ENCODE measurements around the gene AAK1. TPM values are rescaled to one million over a fixed set of nuclear protein-coding genes. Genes with fewer than 3 reads are reported as not detected.

The AAK1 gene
- total RNA-seq, 1 experiment from 2014 or later = 75.8 TPM

DNA sequence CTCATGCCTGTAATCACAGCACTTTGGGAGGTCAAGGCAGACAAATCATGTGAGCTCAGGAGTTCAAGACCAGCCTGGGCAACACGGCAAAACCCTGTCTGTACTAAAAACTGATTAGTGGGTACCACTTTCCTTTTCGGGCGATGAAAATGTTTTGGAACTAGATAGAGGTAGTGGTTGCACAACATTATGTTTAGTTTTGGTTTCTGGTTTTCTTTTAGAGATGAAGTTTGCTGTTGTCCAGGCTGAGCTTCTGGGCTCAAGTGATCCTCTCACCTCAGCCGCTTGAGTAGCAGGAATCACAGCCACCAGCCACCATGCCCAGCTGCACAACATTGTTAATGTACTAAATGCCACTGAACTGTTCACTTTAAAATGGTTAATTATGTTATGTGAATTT lies 27.6 kb downstream of the AAK1 start:
- Mint-ChIP-seq H3K36me3 (ENCODE audit: insufficient read depth, unreplicated experiment) (peaks cover 5% of the 10 kb centered on the region), H3K9me3 (ENCODE audit: unreplicated experiment) (peaks cover 2% of the 10 kb centered on the region), H3K27ac (ENCODE audit: low read depth, unreplicated experiment) (no peak overlapping the region), H3K27me3 (ENCODE audit: insufficient read depth, unreplicated experiment) (no peaks in the 10 kb centered on the region), H3K4me3 (ENCODE audit: unreplicated experiment) (no peak overlapping the region), H3K4me1 (ENCODE audit: insufficient read depth, unreplicated experiment) (peaks cover 6% of the 10 kb centered on the region)
- BruUV-seq (replicated peaks) = no TSS peak
- TF ChIP-seq, protein P1, sequence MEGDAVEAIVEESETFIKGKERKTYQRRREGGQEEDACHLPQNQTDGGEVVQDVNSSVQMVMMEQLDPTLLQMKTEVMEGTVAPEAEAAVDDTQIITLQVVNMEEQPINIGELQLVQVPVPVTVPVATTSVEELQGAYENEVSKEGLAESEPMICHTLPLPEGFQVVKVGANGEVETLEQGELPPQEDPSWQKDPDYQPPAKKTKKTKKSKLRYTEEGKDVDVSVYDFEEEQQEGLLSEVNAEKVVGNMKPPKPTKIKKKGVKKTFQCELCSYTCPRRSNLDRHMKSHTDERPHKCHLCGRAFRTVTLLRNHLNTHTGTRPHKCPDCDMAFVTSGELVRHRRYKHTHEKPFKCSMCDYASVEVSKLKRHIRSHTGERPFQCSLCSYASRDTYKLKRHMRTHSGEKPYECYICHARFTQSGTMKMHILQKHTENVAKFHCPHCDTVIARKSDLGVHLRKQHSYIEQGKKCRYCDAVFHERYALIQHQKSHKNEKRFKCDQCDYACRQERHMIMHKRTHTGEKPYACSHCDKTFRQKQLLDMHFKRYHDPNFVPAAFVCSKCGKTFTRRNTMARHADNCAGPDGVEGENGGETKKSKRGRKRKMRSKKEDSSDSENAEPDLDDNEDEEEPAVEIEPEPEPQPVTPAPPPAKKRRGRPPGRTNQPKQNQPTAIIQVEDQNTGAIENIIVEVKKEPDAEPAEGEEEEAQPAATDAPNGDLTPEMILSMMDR (IDR thresholded peaks at IDR 0.05; ENCODE audit: unreplicated experiment) = no peak
- no peak for DNase-seq (ENCODE audit: unreplicated experiment)
- POLR2A ChIA-PET = no interaction called here
- intact Hi-C loops (cut with micrococcal nuclease) = no loop called here
- CTCF ChIA-PET = interaction anchor here (0.8 kb wide), 1 partner anchor 104 kb away, joined by 4 read pairs; no protein-coding TSS in a partner anchor

DNA sequence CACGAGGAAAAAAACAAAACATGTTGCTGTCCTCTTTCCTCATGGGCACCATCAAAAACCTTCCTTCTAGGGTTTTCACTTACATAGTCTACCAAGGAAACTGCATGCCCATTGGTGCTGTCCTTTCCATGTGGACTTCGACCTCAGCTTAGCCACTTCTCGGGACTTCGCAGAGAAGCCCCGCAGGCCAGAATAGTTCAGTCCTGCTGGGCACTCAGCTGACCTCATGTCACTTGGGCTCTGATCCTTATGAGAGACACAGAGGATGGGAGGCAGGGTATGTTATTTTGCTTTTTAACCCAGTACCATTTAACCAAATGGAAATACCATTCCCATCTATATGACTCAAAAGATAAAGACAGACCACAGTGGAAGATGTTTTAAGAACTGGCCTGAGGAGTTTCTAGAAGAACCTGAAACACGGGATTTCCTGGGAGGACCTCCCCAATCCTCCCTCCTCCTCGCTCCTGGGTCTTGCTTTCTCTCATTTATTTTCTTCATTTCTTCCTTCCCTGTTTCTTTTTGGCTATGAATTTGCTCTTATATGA lies 28.4 kb downstream of the AAK1 start:
- no TSS peak for BruUV-seq (replicated peaks)
- TF ChIP-seq, protein P1 (IDR thresholded peaks at IDR 0.05; ENCODE audit: unreplicated experiment) = no peak
- Mint-ChIP-seq H3K9me3 (ENCODE audit: unreplicated experiment) (peaks cover 5% of the 10 kb centered on the region), H3K27me3 (ENCODE audit: insufficient read depth, unreplicated experiment) (no peaks in the 10 kb centered on the region), H3K4me3 (ENCODE audit: unreplicated experiment) (no peak overlapping the region), H3K27ac (ENCODE audit: low read depth, unreplicated experiment) (no peak overlapping the region), H3K36me3 (ENCODE audit: insufficient read depth, unreplicated experiment) (peaks cover 6% of the 10 kb centered on the region), H3K4me1 (ENCODE audit: insufficient read depth, unreplicated experiment) (peaks cover 6% of the 10 kb centered on the region)
- intact Hi-C loops (cut with micrococcal nuclease) = no loop called here
- no peak for DNase-seq (ENCODE audit: unreplicated experiment)
- CTCF ChIA-PET = interaction anchor here (0.8 kb wide), 1 partner anchor 104 kb away, joined by 4 read pairs; no protein-coding TSS in a partner anchor
- POLR2A ChIA-PET = no interaction called here

DNA sequence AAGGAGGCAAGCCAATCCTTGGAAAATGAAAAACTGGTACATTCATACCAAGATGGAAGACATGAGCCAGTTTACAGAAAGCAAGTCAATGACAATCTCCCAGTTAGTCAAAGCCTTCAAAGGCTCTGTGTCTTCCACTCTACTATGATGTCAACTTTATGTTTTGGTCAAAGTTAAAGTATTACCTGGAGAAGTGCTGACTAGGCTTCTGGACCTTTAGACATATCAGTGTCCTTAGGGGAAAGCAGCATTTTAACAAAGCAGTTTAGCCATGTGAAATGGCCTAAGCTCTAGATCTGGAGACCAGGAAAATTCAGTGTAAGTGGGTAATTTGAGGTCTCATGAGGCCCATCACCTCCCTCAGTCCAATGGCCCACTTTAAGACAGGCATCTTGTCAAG lies 30.8 kb downstream of the AAK1 start:
- CTCF ChIA-PET = interaction anchor here (0.6 to 0.9 kb wide), 2 partner anchors 16 to 920 kb away, joined by 3 read pairs; no protein-coding TSS in a partner anchor
- Mint-ChIP-seq H3K4me1 (ENCODE audit: insufficient read depth, unreplicated experiment) (peaks cover 6% of the 10 kb centered on the region), H3K4me3 (ENCODE audit: unreplicated experiment) (no peak overlapping the region), H3K9me3 (ENCODE audit: unreplicated experiment) (peaks cover 5% of the 10 kb centered on the region), H3K36me3 (ENCODE audit: insufficient read depth, unreplicated experiment) (peaks cover 12% of the 10 kb centered on the region), H3K27me3 (ENCODE audit: insufficient read depth, unreplicated experiment) (no peaks in the 10 kb centered on the region), H3K27ac (ENCODE audit: low read depth, unreplicated experiment) (no peak overlapping the region)
- no peak for DNase-seq (ENCODE audit: unreplicated experiment)
- POLR2A ChIA-PET = interaction anchor here (0.6 to 1.2 kb wide), 3 partner anchors 11 to 251 kb away, joined by 3 to 4 read pairs (median 4); no protein-coding TSS in a partner anchor
- intact Hi-C loops (cut with micrococcal nuclease) = no loop called here
- BruUV-seq (replicated peaks) = no TSS peak
- TF ChIP-seq, protein P1 (IDR thresholded peaks at IDR 0.05; ENCODE audit: unreplicated experiment) = no peak

DNA sequence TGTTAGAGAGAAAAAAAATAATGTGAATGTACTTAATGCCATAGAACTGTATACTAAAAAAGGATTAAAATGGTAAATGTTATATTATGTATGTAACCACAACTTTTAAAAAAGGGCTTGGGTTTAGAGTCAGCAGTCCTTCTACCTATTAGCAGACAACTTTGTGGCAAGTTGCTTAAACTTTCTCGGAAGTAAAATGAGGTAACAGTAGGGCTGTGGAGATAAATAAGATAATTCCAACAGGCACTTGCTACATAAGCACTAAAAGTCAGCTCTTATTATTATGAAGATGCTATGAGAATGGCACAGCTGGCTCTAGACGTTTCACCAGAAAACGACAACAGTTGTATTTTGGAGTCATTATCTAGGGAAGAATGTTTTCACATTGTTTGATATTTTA lies 31.3 kb downstream of the AAK1 start:
- TF ChIP-seq, protein P1 (IDR thresholded peaks at IDR 0.05; ENCODE audit: unreplicated experiment) = no peak
- no TSS peak for BruUV-seq (replicated peaks)
- peaks cover 5% of the 10 kb centered on the region for H3K9me3 Mint-ChIP-seq (ENCODE audit: unreplicated experiment)
- H3K36me3 Mint-ChIP-seq (ENCODE audit: insufficient read depth, unreplicated experiment) = peaks cover 12% of the 10 kb centered on the region
- no peak overlapping the region for H3K27ac Mint-ChIP-seq (ENCODE audit: low read depth, unreplicated experiment)
- CTCF ChIA-PET = no interaction called here
- H3K27me3 Mint-ChIP-seq (ENCODE audit: insufficient read depth, unreplicated experiment) = no peaks in the 10 kb centered on the region
- POLR2A ChIA-PET = no interaction called here
- peaks cover 6% of the 10 kb centered on the region for H3K4me1 Mint-ChIP-seq (ENCODE audit: insufficient read depth, unreplicated experiment)
- intact Hi-C loops (cut with micrococcal nuclease) = no loop called here
- DNase-seq (ENCODE audit: unreplicated experiment) = no peak
- H3K4me3 Mint-ChIP-seq (ENCODE audit: unreplicated experiment) = no peak overlapping the region

Measured in MCF 10A (cell line).